ENCODE data around the gene ANO3. TPM values are rescaled to one million over a fixed set of nuclear protein-coding genes. Genes with fewer than 3 reads are reported as not detected.
"Not testable (repeated sequence)": the region's sequence is repeated elsewhere in the genome, so short reads cannot be mapped to it uniquely, and the experiment has no call there.

The ANO3 gene
- total RNA-seq, 8 experiments from 2014 or later = 0.11 to 45.4 (median 0.39) TPM

- 18 to 86% (median 63%) methylated on average over 1 to 2 of the region's 2 CpGs for WGBS, 10 experiments
- ATAC-seq (replicated peaks in 6 of 8) = no peak
These were observed 237.7 kb downstream of the ANO3 start for GRCh38 chr11:26569646-26570045.

GRCh38 chr11:26571861-26572654 lies 240.1 kb downstream of the ANO3 start, which contains the start of gene MUC15:
Gene MUC15 (minus strand): TSS chr11:26572263. CDS start chr11:26567094, 5,169 bp downstream.
- in situ Hi-C loops (cut with MboI; ENCODE audit: low pct_unique_long_range_greater_than_20kb in 2 of 9, low sequenced_read_pairs in 9 of 9, unreplicated experiment in 9 of 9) = no loop called here
- ATAC-seq (replicated peaks in 6 of 8) = no peak
- 53 to 90% (median 79%) methylated on average over 5 to 11 of the region's 12 CpGs; no CpG with 5 or more reads in 1 of the 10 experiments for WGBS, 10 experiments
- no peak within 1 kb of the TSS for H3K27ac ChIP-seq
- H3K4me1 ChIP-seq (replicated peaks in 1 of 2) = no peaks in the 10 kb centered on the region
- H3K4me3 ChIP-seq = no peak within 1 kb of the TSS

More at GRCh38 chr11:26569646-26570045, 237.7 kb downstream of the ANO3 start:
- in situ Hi-C loops (cut with MboI; ENCODE audit: low pct_unique_long_range_greater_than_20kb in 2 of 9, low sequenced_read_pairs in 9 of 9, unreplicated experiment in 9 of 9) = no loop called here
- H3K4me3 ChIP-seq = no peak overlapping the region
- no peak overlapping the region for H3K27ac ChIP-seq
- no peaks in the 10 kb centered on the region for H3K4me1 ChIP-seq (replicated peaks in 1 of 2)

- Histone ChIP-seq H3K4me3 (no peak overlapping the region), H3K27ac (no peak overlapping the region), H3K4me1 (replicated peaks in 1 of 2) (no peaks in the 10 kb centered on the region)
- 54 to 100% (median 84%) methylated on average over 2 to 11 of the region's 11 CpGs for WGBS, 10 experiments
- ATAC-seq (replicated peaks in 6 of 8) = no peak
- in situ Hi-C loops (cut with MboI; ENCODE audit: low pct_unique_long_range_greater_than_20kb in 2 of 9, low sequenced_read_pairs in 9 of 9, unreplicated experiment in 9 of 9) = no loop called here
These were observed 241.0 kb downstream of the ANO3 start for GRCh38 chr11:26572770-26573402.

- Histone ChIP-seq H3K4me1 (replicated peaks in 1 of 2) (no peaks in the 10 kb centered on the region), H3K27ac (no peak overlapping the region), H3K4me3 (no peak overlapping the region)
- peak in 1 of 8 experiments; percentile 45 for ATAC-seq (replicated peaks in 6 of 8)
- in situ Hi-C loops (cut with MboI; ENCODE audit: low pct_unique_long_range_greater_than_20kb in 2 of 9, low sequenced_read_pairs in 9 of 9, unreplicated experiment in 9 of 9) = no loop called here
- 67 to 100% (median 88%) methylated on average over 1 to 2 of the region's 2 CpGs; no CpG with 5 or more reads in 3 of the 10 experiments for WGBS, 10 experiments
These were observed 242.0 kb downstream of the ANO3 start for GRCh38 chr11:26573896-26574295.

GRCh38 chr11:26575946-26576345 lies 244.0 kb downstream of the ANO3 start:
- H3K4me1 ChIP-seq (replicated peaks in 1 of 2) = no peaks in the 10 kb centered on the region
- ATAC-seq (replicated peaks in 6 of 8) = peak in 1 of 8 experiments; percentile 43
- no peak overlapping the region for H3K27ac ChIP-seq
- no peak overlapping the region for H3K4me3 ChIP-seq
- in situ Hi-C loops (cut with MboI; ENCODE audit: low pct_unique_long_range_greater_than_20kb in 2 of 9, low sequenced_read_pairs in 9 of 9, unreplicated experiment in 9 of 9) = no loop called here
- WGBS, 10 experiments = 33 to 97% (median 84%) methylated on average over 1 to 5 of the region's 5 CpGs; no CpG with 5 or more reads in 1 of the 10 experiments

- 0 to 100% (median 25%) methylated on average over 1 of the region's 1 CpG; no CpG with 5 or more reads in 1 of the 10 experiments for WGBS, 10 experiments
- peak in 2 of 8 experiments; percentile 48 to 51 for ATAC-seq (replicated peaks in 6 of 8)
- H3K4me1 ChIP-seq (replicated peaks in 1 of 2) = no peaks in the 10 kb centered on the region
- no peak overlapping the region for H3K4me3 ChIP-seq
- H3K27ac ChIP-seq = no peak overlapping the region
- in situ Hi-C loops (cut with MboI; ENCODE audit: low pct_unique_long_range_greater_than_20kb in 2 of 9, low sequenced_read_pairs in 9 of 9, unreplicated experiment in 9 of 9) = no loop called here
These were observed 247.2 kb downstream of the ANO3 start for GRCh38 chr11:26578998-26579661.

GRCh38 chr11:26579683-26580082 lies 247.8 kb downstream of the ANO3 start:
- ATAC-seq (replicated peaks in 6 of 8) = no peak
- Histone ChIP-seq H3K27ac (no peak overlapping the region), H3K4me1 (replicated peaks in 1 of 2) (no peaks in the 10 kb centered on the region), H3K4me3 (no peak overlapping the region)
- in situ Hi-C loops (cut with MboI; ENCODE audit: low pct_unique_long_range_greater_than_20kb in 2 of 9, low sequenced_read_pairs in 9 of 9, unreplicated experiment in 9 of 9) = no loop called here
- 0 to 100% (median 67%) methylated on average over 1 to 2 of the region's 2 CpGs for WGBS, 10 experiments

- no peak overlapping the region for H3K27ac ChIP-seq
- no peak overlapping the region for H3K4me3 ChIP-seq
- 28 to 100% (median 77%) methylated on average over 1 to 3 of the region's 3 CpGs for WGBS, 10 experiments
- no peak for ATAC-seq (replicated peaks in 6 of 8)
- no peaks in the 10 kb centered on the region for H3K4me1 ChIP-seq (replicated peaks in 1 of 2)
- in situ Hi-C loops (cut with MboI; ENCODE audit: low pct_unique_long_range_greater_than_20kb in 2 of 9, low sequenced_read_pairs in 9 of 9, unreplicated experiment in 9 of 9) = no loop called here
These were observed 249.0 kb downstream of the ANO3 start for GRCh38 chr11:26580929-26581328.

- WGBS, 10 experiments = 25 to 100% (median 67%) methylated on average over 1 to 3 of the region's 3 CpGs
- Histone ChIP-seq H3K4me1 (replicated peaks in 1 of 2) (no peaks in the 10 kb centered on the region), H3K4me3 (no peak overlapping the region), H3K27ac (no peak overlapping the region)
- in situ Hi-C loops (cut with MboI; ENCODE audit: low pct_unique_long_range_greater_than_20kb in 2 of 9, low sequenced_read_pairs in 9 of 9, unreplicated experiment in 9 of 9) = no loop called here
- ATAC-seq (replicated peaks in 6 of 8) = no peak
These were observed 251.6 kb downstream of the ANO3 start for GRCh38 chr11:26583550-26583949.

- in situ Hi-C loops (cut with MboI; ENCODE audit: low pct_unique_long_range_greater_than_20kb in 2 of 9, low sequenced_read_pairs in 9 of 9, unreplicated experiment in 9 of 9) = no loop called here
- Histone ChIP-seq H3K4me1 (replicated peaks in 1 of 2) (no peaks in the 10 kb centered on the region), H3K27ac (no peak overlapping the region), H3K4me3 (no peak overlapping the region)
- no peak for ATAC-seq (replicated peaks in 6 of 8)
These were observed 252.9 kb downstream of the ANO3 start for GRCh38 chr11:26584818-26585217.

- no peak overlapping the region for H3K4me3 ChIP-seq
- H3K4me1 ChIP-seq (replicated peaks in 1 of 2) = no peaks in the 10 kb centered on the region
- in situ Hi-C loops (cut with MboI; ENCODE audit: low pct_unique_long_range_greater_than_20kb in 2 of 9, low sequenced_read_pairs in 9 of 9, unreplicated experiment in 9 of 9) = no loop called here
- H3K27ac ChIP-seq = no peak overlapping the region
- ATAC-seq (replicated peaks in 6 of 8) = peak in 2 of 8 experiments; percentile 44 to 83
- 0 to 100% (median 83%) methylated on average over 1 to 2 of the region's 2 CpGs; no CpG with 5 or more reads in 2 of the 10 experiments for WGBS, 10 experiments
These were observed 255.1 kb downstream of the ANO3 start for GRCh38 chr11:26587073-26587472.

- no peak for ATAC-seq (replicated peaks in 6 of 8)
- Histone ChIP-seq H3K4me1 (replicated peaks in 1 of 2) (no peaks in the 10 kb centered on the region), H3K27ac (no peak overlapping the region), H3K4me3 (no peak overlapping the region)
- WGBS, 10 experiments = 52 to 100% (median 90%) methylated on average over 2 to 9 of the region's 11 CpGs; no CpG with 5 or more reads in 3 of the 10 experiments
- in situ Hi-C loops (cut with MboI; ENCODE audit: low pct_unique_long_range_greater_than_20kb in 2 of 9, low sequenced_read_pairs in 9 of 9, unreplicated experiment in 9 of 9) = no loop called here
These were observed 261.8 kb downstream of the ANO3 start for GRCh38 chr11:26593691-26594090.

GRCh38 chr11:26595207-26595865 lies 263.4 kb downstream of the ANO3 start:
- H3K27ac ChIP-seq; H3K4me3 ChIP-seq; in situ Hi-C loops (cut with MboI; ENCODE audit: low pct_unique_long_range_greater_than_20kb in 2 of 9, low sequenced_read_pairs in 9 of 9, unreplicated experiment in 9 of 9); H3K4me1 ChIP-seq (replicated peaks in 1 of 2): not testable (repeated sequence)
- ATAC-seq (replicated peaks in 6 of 8) = peak in 2 of 8 experiments; percentile 42 to 47
- 37 to 100% (median 52%) methylated on average over 2 to 7 of the region's 7 CpGs; no CpG with 5 or more reads in 2 of the 10 experiments for WGBS, 10 experiments
